Effector CD8-positive, alpha-beta T cell (primary cell): Measurements from ENCODE around the gene GRB2.

Source experiments
- DNase-seq: peaks from one replicate; lab custom pipeline; 2025; lab: John Stamatoyannopoulos, UW

Gene GRB2

DNA sequence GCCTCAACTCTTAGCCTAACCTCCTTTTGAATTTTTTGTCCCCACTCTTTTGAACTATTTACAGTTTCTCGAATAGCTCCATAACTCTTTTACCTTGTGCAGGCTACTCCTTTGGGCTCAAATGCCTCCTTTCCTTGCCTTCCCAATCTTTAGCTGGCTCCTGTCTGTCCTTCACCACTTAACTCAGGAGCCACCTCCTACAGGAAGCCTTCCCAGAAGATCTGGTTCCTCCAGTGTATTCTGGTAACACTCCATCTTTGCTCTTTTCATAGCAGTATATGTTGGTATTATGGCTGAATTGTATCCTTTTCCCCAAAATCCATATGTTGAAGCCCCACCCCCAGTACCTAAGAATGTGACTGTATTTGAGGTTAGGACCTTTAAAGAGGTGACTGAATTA is 9.0 kb upstream of the GRB2 start:
- DNase-seq = no peak

DNA sequence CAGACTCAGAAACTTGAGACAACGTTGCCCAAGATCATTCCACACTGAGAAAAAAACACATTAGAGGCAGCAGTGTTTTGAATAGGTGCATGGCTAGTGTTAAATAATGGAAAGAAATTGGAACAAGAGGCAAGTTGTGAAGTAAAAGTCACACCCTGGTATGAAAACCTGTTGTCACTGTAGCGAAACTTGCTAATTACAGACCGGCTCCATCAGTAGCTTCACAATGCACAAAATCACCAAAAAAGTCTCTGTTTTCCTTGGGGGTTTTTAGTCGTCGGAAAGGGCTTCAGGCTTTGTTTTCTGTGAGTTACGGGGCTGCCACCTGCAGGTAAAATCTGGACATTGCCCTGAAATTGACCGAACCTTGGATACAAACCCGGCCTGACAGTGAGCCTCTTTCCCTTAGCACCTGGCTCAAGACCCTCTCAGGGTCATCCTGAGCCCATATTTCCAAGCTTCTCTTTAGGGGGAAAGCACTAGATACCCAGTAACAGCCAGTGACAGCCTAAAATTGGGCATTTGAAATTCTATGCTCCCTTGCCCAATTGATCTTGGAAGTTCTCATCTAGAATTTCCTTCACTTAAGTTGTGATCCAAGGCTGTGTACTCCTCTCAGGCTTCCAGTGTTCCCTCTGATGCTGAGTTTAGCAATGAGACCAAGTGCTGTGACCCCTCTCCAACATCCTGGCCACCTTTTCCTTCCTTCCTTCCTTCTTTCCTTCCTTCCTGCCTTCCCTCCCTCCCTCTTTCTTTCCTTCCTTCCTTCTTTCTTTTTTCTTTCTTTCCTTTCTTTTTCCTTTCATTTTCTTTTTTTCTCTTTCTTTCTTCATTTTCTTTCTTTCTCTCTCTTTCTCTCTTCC is 7.2 kb upstream of the GRB2 start:
- peak; percentile 61 for DNase-seq

DNA sequence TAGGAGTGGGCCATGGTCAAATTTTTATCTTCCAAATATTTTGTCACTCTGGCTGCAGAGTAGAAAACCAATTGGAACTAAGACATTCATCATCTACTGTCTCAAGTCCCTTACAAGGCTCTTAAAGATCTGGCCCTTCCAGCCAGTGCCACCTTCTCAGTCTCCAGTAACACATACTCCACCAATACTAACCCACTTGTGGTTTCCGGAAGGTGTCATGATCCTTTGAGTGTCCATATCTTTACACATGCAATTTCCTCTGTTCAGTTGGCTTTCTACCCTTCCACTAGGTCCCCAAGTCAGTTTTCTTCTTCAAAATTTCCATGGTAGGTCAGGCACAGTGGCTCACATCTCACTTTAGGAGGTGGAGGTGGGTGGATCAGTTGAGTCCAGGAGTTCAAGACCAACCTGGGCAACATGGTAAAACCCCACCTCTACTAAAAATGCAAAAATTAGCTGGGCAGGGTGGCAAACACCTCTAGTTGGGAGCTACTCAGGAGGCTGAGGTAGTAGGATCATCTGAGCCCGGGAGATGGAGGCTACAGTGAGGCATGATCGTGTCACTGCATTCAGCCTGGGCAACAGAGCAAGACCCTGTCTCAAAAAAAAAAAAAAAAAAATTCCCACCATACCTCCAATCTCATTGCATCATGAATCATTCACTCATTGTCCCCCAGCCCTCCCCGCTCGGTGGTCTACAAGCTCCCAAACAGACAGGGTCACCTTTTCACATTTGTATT is 6.0 kb upstream of the GRB2 start:
- DNase-seq = no peak

DNA sequence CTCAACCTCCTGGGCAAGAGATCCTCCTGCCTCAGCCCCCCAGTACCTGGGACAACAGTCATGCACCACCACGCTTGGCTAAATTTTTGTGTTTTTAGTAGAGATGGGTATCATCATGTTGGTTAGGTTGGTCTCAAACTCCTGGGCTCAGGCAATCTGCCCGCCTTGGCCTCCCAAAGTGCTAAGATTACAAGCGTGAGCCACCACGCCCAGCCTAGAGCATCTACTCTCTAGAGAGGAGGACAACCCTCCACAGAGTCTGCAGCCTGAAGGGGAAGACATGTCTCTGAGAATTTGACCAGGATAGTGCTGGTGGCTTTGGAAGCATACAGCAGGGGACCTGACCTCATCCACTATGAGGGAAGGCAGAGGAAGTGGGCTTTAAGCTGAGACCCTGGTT is 4.7 kb upstream of the GRB2 start:
- DNase-seq = no peak

DNA sequence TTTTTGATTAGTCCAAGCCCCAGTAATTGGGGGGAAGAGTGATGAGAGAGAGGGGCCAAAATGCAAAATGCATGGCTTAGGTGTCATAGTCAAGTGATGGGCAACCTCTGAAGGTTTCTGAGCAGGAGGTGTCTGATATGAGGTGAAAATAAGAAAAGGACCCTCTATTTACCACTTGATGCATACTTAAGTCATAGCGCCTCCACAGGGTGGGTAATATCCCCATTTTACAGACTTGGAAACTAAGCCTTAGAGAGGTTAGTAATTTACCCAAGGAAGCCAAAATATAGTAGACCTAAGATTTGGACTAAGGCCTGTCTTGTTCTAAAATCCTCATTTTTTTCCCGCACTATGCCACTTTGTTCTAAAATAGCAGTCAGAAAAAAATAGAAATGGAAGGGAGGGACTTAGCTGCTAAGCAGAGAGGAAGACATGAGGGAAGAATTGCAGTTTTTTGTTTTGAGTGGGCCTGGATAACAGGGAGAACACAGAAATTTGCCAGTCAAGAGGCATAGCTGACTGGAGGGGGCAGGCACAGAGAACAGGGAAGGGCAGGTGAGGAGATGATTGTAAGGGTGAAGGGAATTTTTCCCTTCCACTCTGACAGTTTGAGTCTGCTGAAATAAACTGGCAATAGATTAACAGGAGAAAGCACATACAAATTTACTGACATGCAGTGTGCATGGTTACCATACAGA is 2.3 kb upstream of the GRB2 start:
- DNase-seq = no peak

DNA sequence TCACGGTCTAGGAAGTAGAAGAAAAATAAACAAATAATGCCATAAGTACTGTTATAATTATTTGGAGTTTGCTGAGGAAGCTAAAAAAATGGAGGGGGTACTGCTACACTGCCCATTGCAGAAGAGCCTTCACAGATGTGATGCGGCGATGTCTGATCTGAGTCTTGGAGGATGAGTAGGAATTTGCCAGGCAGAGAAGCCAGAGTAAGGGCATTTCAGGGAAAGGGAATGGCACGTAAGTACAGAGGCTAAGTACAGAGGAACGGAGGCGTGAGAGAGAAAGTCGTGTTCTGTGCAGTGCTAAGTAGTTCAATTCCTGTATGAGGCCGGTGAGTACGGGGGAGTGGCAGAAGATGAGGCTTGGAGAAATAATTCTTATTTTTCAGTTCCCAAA is 741 bp upstream of the GRB2 start:
- DNase-seq = no peak

DNA sequence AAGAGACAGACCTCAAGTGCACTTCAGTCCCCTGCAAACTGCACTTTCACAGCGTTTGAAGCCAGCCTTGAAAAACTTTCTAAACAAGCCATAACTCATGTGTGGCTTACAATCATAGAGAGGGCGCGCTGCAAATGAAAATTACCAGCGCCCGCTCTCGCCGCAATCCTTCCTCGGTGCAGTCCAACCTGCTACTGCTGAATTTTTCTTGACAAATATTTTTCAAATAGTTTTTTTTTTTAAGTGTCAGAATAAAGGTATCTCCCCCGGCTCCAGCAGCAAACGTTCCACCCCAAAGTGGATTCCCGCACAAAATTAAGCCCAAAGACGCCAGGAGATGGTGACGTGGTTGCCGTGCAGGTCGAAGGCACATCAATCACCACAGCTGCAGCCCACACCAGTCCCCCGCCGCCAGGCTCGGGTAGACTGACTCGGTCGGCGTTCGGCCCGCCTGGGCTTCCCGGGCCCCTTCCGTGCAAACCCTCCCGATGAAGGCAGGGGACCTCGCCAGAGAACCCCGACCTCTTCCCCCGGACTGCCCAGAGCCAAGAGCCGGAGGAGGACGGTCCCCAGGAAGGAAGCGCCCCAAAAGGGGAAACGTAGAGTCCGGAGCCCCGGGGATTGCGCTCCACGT is 630 bp downstream of the GRB2 start:
- peak; percentile 19 for DNase-seq

DNA sequence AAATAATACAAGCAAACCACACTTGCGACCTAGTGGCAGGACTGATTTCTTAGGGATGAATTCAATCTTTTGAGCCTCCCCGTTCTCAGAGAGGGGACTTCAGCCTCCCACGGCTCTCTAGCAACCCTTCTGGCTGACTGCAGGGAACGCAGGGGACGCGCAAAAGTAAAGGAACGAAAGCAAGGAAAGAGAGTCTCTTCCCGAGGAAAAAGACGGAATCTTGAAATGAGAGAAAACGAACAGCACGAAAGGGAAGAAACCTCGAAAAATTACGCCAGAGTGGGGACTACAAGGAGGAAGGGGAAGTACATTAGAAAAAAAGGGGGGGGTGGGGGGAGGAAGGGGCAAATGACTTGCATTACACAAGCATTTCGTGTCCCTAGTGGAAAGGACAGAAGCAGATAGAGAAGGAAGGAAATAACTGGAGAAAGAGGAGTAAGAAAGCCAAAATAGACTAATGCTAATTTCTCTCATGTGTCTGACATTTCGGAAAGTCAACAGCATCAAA is 1.2 kb downstream of the GRB2 start:
- peak; percentile 12 for DNase-seq

DNA sequence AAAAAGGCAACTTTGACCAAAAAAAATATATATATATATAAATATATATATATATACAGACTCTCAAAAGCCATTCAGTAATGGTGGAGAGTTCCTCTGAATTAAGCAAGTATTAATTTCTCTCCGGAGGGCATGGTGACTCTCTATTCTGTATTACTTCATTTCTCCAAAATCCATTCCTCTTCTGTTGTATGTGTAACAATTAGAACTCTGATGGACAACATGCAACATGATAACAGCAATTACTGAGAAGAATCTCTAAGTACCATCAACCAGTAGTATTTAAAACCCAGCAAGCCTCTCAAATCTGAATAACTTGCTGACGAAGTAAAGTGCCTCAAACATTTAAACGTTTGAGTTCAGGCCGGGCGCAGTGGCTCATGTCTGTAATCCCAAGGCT is 2.3 kb downstream of the GRB2 start:
- no peak for DNase-seq

DNA sequence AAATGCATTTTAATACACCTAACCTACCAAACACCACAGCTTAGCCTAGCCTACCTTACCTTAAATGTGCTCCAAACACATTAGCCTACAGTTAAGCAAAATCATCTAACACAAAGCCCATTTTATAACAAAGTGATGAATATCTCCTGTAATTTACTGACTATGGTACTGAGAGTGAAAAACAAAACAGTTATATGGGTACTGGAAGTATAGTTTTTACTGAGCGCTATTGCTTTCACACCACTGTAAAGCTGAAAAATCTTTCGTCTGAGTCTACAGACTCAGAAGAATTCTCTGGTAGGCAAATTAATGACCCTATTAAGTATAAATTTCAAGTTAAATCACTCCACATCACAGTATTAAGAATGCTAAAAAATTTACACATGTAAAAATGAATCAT is 3.5 kb downstream of the GRB2 start:
- DNase-seq = no peak

DNA sequence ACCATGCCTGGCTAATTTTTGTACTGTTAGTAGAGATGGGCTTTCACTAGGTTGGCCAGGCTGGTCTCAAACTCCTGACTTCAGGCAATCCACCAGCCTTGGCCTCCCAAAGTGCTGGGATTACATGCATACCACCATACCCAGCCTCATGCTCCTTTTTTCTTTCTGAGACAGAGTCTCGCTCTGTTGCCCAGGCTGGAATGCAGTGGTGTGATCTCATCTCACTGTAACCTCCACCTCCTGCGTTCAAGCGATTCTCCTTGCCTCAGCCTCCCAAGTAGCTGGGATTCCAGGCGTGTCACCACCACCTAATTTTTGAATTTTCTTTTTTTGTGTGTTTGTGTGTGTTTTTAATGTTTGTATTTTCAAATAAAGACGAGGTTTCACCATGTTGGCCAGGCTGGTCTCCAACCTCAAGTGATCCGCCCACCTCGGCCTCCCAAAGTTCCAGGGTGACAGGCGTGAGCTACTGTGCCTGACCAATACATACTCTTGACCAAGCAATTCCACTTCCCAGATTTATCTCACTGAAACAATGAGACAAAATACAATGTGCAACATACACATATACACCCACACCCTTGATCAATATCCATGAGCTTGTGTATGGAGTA is 5.0 kb downstream of the GRB2 start:
- no peak for DNase-seq

DNA sequence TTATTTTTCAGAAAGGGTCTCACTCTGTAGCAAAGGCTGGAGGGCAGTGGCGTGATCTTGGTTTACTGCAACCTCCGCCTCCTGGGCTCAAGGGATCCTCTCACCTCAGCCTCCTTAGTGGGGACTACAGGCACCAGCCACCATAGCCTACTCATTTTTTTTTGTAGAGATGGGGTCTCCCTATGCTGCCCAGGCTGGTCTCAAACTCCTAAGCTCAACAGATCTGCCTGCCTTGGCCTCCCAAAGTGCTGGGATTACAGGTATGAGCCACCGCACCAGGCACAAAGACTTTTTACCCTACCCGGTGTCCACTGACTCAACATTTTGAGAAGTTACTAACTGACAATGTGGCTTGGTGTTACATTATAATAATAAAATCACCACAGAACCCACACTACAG is 7.2 kb downstream of the GRB2 start:
- DNase-seq = no peak

DNA sequence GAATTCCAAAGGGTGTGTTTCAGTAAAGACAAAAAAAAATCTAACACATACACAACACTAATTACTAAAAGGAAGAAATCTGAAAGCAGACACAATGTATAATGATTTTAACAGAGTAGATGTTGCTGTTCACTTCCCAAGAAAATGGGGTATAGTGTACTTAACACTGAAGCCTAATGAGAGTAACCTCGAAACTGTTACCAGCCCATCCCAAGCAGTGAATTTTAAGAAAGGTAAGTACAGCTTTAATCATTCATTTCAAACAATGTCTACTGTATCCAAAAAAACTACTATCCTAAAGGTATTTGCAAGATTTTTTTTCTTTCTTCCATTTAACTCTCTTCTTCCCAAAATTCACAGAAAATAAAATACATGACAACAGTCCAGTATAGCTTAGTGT is 8.3 kb downstream of the GRB2 start:
- no peak for DNase-seq

DNA sequence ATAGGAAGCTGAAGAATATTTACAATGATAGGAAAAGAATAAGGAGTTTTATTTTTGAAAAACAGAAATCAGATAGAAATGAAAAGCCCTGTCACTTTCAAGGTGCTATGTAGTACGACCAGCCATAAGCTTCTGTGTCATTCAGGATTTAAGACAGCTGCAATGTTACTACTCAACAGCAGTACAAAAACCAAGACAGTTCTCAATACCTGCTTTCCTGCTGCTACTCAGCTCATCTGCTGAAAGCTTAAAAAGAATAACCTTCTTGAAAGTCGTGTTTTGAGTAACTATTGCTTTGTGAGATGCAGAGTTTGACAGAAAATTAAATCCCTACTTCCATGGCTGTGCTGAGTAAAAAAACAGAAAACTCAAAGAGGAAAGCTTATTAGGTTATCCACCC is 8.7 kb downstream of the GRB2 start:
- DNase-seq = no peak

DNA sequence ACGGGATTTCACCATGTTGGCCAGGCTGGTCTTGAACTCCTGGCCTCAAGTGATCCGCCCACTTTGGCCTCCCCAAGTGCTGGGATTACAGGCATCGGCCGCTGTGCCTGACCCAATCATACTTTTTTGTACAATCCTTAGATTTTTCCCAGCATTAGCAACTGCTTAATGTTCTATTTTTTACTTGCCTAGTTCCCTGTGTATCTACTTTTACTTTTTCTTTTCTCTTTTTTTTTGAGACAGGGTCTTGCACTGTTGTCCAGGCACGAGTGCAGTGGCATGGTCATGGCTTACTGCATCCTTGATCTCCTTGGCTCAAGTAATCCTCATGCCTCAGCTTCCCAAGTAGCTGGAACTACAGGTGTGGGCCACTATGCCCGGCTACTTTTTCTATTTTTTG is 9.5 kb downstream of the GRB2 start:
- no peak for DNase-seq

DNA sequence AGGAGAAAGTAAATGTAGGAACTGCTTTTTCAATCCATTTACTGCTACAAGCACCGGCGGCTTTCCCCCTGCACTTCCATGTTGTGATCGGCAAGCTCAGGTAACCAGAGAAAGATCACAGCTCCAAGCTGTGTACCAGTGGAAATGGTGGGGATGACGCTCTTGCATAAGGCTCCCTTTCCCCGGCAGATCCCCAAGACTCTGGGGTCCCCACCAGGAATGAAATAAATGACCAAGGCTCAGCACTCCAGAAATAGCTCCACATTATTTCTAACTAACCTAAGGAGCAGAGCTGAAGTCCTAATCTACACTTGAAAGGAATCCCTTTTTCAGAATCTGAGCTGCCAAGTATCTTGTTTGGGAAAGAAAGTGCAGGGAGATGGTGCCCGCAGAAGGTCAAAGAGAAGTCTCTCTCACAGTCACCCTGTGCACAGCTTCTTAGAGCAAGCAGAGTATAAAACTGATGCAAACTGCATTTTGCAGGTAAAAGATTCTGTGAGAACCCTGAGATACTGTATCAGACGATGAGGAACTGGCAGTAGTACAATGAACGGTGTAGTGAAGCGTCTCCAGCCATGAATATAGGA is 11.1 kb downstream of the GRB2 start:
- DNase-seq = no peak

DNA sequence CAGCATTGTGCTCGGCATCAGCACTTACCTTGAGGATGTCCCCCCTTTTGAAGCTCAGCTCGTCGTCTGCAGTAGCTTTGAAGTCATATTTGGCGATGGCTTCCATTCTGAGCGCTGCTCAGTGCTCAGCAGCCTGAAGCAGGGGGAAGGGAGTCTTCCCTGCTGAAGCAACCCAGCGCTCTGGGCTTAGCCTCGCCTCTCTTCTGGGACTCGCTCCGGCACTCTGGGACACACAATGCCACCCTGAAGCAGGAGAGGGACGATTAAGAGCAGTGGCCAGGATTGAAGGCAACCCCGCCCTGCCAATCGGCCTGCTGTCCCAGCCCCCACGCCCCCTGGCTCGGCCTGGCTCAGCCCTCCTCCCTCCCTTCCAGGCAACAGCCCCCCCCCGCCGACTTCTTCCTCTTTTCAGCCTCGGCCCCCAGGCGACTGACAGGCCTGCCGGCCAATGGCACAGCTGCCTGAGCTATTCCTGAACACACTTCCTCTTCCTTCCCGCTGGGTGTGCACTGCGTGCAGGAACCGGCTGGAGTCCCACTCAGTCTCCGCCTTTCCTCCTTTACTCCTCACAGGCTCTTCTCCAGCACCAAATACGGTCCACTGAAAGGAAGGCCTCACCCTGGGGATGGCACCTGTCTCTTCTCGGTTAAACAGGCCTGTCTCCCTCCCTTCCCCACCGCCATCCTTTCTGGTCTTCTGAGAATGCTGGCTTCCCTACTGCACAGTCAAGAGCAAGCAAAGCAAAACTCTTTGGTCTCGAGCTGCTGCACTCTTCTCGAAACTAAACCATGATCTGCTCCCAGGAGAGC is 11.8 kb downstream of the GRB2 start:
- peak; percentile 66 for DNase-seq

DNA sequence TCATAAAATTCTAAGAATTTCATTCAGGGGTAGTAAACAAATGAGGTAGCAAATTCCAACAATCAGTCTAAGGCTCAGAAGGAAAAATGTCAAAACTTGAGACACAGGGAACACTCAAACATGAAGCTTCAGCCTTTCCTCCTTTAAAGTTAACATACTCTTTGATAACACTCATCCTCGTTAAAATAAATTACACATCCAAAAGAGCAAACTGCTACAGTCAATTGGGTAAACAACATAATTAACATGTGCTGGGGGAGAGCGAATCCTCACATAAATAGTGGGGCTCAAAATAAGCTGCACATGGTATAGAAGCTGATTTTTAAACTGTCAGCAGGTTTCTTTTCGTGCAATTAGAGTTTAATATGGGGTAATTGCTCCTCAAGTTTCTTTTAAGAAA is 12.9 kb downstream of the GRB2 start:
- no peak for DNase-seq

DNA sequence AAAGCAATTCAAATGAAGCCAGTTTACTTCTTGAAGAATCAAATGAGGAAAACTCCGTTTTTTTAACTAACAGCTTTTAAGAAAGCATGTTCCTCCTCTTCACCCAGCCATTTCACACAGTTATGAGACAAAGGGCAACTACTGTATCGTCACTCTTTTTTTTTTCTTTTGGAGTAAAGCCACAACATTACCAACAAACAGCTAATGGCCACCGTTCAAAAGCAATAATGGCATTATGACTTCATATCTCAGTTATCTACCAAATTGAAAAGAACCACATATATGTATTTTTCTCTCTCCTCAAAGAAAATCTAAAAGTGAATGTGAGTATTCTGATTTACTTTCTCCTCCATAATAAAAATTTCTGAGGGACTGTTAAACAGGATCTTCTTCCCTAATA is 14.5 kb downstream of the GRB2 start:
- DNase-seq = no peak

DNA sequence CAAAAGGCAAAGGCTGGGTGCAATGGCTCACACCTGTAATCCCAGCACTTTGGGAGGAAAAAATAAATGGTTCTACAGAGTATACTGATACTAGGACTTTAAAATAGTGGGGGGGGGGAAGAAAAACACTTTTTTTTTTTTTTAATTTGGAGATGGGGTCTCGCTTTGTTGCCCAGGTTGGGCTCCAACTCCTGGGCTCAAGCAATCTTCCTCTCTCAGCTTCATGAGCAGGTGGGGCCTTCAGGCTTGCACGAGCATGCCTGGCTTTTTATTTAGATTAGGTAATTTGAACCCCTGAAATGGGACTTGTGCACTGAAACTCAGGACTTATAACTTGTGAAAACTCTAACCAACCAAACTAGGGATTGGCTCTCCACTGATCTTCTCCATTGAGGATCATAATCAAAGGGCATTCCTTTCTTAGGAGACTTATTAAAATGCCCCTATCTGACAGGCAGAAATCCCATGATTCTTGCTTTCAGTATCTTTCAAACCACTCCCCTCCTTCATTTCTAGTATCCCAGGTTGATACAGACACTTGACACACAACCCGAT is 16.9 kb downstream of the GRB2 start:
- DNase-seq = no peak
